SH-SY5Y (cell line): Measurements from ENCODE around the gene UGT2B17.

ENCODE experiments used
- GATA2 ChIP-seq: IDR thresholded peaks from 2 replicates; pipeline ENCODE4 v1.6.1; 2011; ENCODE audit warnings: mild to moderate bottlenecking, low read depth, low read length
- GATA3 ChIP-seq: IDR thresholded peaks from 2 replicates; pipeline ENCODE4 v1.6.1; 2011; ENCODE audit warnings: low read depth, mild to moderate bottlenecking, low read length, moderate library complexity

- no peak for TF ChIP-seq GATA2
- no peak for TF ChIP-seq GATA3
Measured at GRCh38 chr4:68591204-68591603, 15.1 kb upstream of the UGT2B17 start.
